NCI-H510A (cell line): Measurements from ENCODE around the gene KLK15.
"Not testable (repeated sequence)": the region's sequence is repeated elsewhere in the genome, so short reads cannot be mapped to it uniquely, and the experiment has no call there.

Experiments
- DNase-seq: peaks from one replicate; lab custom pipeline; 2025; lab: John Stamatoyannopoulos, UW

KLK15 gene

DNA sequence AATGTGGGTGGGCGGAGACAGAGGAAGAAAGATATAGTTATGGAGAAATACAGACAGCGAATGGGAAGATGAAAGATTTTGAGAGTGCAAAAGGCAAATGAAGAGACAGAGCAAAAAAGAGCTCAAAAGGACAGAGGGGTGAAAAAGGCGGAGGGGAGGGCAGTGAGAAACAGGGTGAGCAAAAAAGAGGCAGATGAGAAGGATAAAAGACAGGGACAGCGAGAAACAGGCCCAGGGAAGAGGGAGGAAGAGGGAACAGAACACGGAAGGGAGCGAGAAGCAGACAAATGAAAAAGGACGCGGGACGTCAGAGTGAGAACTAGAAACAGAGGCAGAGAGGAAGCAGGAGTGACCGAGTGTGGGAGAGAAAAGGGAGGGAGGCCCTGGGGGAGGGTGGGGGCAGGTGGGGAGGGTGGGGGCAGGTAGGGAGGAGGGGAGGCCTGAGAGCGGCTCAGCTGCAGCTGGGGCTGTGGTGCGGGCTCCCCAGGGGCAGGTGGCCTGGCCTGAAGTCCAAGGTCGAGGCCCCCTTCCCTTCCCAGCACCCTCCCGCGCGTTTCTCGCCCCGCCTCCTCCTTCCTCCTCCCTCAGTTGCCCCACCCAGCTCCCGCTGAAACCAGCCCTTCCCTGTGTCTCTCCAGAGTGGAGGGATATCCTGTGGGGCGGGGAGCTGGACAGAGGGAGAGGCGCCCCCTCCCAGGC lies 12.7 kb downstream of the KLK15 start:
- no peak for DNase-seq

DNA sequence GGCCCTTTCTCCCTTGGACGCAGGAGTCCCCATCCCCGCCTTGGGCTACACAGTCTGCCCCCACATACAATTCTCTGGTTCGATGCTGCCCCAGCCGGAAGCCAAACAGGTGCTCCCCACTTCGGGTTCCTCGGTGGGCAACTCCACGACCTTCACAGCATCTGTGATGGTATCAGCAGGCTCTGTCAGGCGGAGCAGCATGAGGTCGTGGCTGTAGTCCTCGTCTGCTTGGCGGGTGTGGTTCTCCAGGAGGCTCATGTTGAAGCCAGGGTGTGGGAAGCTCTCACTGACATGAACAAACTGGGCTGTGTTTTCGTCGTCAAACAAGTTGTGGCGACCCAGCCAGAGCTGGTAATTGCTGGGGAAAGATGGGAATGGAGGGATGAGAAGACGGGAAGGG lies 13.3 kb downstream of the KLK15 start:
- DNase-seq, result no peak

DNA sequence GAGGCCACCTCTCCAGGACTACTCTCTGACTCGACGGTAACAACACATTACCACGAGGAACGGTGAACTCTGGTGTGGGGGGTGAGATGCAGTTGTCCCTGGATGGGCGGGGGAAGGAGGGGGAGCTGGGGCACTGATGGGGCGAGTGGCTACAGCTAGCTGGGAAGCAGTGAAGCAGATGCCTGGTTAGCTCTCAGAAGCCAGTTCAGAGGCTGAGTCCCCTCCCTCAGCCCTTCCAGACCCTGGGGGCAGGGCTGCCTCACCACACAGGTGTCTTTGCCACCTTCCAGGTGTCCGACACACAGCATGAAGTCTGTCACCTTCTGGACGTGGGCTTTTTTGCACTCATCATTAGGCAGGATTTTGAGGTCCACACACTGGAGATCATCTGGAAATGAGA lies 13.7 kb downstream of the KLK15 start:
- DNase-seq, result no peak

DNA sequence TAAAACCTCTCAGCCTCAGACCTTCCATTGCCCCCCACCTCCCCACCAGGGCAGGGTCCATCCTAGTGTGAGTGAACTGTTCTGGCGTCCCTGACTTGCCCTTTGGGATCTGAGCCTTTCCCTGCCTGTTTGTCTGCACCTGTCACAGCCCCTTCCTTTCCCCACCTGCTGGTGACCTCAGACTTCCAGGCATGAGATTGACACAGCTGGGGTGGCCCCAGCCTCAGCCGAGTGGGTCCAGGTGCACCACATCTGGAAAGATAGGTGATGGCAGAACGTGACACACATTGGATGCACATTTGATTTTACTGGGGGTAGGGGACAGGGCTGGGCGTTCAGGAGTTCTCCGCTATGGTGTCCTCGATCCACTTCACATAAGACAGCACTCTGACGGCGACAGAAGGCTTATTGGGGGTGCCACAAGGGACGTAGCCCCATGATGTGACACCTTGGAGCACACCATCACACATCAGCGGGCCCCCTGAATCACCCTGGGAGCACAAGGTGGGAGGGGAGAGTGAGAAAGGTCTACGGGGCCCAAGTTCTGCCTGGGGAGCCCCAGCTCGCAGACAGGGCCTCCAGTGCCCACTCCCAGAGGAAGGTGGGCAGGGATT lies 14.4 kb downstream of the KLK15 start:
- DNase-seq, result no peak

DNA sequence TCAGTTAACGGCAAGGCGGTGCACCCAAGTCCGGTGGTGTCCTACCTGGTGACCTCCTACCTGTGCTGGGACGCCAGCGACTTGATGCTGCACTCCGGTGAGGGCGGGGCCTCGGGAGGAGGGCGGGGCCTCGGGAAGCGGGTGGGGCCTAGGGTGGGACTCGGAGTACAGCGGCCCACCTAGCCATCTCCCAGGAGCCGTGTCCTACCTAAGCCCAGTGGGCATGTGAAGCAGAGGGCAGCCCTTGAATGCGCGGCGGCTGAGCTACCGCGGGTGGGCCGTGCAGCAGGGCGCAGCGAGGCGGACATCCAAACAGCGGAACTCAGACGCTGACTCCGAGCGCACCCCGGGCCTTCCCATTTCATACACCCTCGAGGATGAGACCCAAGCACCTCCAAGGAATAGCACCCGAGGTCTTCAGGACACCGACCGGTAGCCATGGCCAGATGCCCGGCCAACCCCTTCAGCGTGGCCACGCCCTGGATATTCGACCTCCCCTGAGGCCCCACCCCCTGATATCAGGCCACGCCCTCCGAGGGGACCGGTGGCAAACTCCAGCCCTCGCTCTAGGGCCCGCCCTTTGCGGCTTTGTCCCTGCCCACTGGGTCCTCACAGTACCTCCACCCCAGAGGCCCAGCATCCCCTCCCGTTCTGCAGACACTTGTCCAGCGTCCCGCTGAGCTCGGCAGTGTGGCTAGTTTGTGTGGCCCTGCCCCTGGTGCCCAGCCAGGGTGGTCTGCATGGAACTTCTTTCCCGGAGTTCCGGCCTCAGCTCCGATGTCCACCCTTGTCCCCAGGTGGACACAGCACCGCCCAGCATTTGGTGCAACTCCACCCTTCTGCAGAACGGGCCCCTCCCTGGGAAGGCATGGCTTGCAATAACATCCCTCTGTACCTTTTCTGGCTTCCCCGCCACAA lies 15.2 kb downstream of the KLK15 start:
- no peak for DNase-seq

DNA sequence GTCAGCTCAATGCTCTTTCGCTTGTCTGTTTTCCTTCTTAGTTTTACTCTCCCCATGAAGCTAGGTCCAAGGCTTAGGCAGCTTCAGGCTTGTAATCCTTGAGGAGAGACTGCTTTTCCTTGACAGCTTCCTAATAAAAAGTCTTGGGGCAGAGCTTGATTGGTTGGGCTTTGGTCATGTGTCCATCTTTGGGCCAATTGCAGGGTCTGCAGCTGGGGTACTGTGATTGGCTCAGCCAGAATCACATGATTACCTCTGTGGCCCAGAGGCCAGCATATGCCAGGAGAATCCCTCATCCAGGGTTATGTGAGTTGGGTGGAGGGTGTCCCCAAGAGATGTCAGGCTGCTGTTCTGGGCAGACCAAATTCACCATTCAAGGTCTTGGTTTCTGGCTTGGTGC lies 17.9 kb downstream of the KLK15 start:
- no peak for DNase-seq

DNA sequence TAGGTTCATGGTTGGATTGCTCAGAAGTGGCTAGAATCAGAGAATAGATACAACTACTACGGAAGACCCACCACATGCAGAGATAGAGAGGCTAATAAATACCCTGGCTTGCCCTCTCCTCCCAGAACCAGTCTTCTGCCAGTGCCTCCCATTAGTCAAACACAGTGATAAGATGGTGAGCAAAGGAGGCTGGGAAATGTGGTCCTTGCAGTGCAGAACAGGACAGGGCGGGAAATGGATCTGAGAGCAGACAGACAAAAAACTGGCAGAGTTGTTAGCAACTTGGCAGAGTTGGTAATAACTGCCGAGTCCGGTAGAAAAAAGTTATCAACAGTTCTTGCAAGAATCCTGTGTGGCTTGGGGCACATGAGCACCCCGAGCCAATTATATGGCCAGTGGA lies 18.5 kb downstream of the KLK15 start:
- no peak for DNase-seq

DNA sequence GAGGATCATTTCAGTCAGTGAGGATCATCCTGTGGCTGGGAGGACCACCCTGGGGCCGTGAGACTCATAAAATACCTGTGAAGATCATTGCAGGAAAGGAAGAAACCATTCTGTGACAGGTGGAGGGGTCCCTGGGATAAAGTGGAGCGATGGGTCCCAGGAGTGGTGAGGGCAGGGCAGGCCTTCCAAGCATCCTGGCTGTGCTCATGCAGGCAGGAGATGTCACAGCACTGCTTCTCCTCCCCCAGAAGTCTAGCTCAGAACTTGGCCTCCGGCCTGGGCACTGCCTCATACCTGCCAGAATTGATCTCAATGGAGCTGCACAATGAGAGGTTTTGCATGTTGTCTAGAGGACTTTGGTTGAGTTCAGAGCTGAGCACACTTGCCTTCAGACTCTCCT lies 20.9 kb downstream of the KLK15 start:
- DNase-seq, result no peak

DNA sequence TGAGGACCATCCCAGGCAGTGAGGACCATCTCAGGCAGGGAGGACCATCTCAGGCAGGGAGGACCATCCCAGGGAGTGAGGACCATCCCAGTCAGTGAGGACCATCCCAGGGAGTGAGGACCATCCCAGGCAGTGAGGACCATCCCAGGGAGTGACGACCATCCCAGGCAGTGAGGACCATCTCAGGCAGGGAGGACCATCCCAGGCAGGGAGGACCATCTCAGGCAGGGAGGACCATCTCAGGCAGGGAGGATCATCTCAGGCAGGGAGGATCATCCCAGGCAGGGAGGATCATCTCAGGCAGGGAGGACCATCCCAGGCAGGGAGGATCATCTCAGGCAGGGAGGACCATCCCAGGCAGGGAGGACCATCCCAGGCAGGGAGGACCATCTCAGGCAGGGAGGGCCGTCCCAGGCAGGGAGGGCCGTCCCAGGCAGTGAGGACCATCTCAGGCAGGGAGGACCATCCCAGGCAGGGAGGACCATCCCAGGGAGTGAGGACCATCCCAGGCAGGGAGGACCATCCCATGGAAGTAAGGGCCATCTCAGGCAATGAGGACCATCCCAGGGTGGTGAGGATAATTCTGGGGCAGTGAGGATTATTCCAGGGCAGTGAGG lies 21.6 kb downstream of the KLK15 start:
- DNase-seq, result not testable (repeated sequence)

DNA sequence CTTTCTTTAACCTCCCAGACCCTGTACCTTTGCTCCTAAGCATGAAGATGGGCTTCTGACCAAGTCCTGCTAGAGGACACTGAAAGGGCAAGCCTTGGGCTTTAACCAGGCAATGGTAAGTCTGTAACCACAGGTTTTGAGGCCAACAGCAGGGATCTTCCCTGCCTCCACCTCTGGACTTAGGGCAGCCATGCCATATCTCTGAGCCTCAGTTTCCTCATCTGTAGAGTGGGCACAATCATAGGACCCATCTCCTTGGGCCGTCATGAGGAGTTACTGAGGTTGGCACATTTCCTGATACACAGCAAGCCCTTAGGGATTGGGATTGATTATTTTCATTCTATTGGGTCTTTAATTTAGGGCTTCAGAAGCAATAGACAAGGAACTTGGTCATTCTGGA lies 24.5 kb downstream of the KLK15 start:
- no peak for DNase-seq

DNA sequence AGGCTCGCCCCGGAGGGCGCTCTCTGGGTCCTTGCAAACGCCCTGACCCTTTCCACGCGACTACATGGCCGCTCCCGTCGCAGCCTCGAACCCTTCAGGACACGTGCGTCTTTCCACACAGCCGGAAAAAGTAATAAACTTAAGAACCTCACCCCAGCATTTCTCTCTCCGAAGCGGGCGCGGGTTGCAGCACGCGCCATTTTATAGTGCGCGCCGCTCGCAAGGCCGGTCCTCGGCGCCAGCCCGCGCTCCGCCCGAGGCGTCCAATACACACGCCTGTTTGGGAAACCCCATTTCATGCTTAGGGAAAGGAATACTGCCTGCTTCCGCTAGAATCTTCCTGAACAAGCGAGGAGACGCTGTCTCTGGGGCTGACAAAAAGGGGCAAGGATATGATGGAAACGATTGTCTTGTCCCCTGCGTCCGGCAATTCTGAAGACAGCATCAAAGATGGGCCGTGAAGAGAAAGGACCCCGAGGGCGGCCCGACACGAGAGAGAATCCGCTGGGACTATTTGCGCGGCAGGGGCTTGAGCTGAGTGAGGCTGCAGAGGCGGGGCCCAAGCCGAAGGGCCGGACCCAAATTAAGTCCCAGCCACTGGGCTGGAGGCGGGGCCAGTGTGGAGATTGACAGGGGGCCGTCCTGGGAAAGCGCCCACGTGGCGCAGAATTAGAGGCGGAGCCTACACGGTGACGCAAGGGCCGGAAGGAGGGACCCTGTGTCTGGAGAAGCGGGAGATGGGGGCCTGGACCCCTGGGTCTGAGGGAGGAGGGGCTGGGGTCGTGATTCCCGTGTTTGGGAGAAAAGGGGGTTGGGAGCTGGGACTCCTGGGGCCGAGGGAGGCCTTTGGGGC lies 28.7 kb downstream of the KLK15 start:
- peak; percentile 96 for DNase-seq

DNA sequence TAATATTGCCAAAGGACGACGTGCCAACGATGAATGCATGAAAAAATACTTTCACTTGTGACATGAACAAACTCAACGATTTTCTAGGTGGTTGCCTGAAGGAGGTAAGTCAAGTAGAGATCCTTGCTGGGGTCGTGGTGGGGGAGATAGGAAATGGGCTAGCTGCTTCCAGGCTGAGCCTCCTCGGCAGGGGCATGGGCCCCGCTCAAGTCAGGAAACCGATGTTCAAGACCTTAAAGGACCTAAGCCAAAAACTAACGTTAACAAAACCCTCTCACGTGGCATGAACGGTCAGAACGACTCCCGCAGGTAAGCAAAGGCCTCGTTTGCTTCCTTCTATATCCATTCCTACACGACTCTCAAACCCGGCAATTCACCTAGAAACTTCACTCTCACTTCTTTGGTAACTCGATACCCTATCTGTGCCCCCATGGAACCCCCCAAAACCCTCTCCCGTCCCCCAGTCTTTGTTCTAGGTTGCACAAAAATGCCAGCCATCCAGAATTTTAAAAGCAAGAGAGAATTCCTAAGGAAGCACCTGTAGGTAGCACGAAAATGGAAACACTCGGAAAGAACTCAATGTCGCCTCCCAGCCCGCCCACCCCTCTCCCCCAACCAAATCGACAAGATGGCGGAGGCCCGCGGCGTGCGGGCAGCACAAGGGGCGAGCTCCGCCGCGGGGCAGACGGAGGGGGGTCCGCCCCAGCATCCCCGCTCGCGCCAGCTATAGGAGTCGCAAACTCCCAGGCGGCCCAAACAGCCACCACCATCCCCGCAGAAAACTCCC lies 29.5 kb downstream of the KLK15 start:
- DNase-seq, result no peak

DNA sequence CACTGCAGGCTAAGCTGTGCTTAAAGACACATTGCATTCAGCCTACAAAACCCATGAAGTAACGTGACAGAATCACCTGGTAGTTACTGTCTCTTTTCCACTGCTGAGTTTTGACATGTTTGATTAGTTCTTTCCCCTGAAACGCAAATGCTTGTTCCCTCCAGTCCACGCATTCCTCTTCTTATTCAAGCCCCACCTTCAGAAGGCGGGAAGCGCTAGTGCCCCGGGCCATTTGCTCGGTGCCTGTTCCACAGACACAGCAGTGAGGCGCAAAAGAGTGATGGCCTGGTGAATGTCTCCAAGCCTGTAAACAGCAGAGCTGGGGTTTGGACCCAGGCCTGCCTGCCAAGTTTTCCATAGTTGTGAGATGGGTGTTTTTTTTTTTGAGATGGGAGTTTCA lies 32.3 kb downstream of the KLK15 start:
- no peak for DNase-seq

DNA sequence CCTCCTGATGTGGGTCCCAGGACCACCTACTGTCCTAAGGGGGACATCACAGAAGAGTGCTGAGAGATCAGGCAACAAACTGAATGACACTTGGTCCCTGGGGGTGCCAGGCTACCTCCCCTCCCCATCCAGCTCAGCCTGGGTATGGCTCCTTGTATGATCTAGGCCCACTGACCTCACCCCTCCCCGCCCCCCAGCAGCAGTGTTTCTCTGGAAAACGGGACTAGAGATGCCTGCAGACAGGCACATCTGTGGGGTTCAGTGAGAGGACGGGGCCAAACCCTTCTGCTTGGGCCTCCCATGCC lies 33.9 kb downstream of the KLK15 start:
- no peak for DNase-seq

DNA sequence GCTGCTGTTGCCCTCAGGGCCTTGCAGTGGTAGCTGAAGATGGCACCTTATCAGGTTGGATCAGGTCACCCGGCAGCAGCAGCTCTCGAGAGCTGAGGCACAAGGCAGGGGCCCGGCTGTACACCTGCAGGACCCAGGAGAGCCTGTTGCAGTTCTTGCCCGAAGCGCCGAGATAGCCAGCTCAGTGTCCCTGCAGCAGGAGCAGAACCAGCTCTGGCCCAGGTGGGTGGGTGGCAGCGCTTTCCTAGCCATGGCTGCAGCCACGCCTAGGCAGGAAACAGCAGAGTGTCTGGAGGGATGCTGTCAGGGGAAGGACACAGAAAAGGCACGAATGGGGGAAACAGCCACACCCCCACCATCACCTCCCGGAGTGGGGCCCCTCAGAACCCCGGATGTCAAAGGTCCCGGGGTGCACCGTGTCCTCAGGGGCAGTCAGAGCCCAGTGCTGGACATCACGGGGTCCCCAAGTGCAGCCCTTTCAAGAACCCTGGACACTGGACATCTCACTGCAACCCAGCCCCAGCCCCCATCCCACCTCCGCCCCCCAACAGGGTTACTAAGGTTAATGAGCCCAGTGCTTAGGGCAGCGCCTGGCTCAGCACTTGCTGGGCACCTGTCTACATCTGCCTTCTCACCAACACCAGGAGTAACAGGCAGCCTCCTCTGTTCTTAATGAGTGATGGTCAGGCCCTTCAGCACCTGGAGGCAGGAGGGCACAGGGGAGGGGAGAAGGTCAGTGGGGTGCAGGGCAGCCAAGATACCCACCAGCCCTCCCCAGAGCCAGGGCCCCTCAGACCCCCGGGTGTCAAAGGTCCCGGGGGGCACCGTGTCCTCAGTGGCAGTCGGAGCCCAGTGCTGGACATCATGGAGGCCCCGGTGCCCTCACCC lies 34.5 kb downstream of the KLK15 start:
- no peak for DNase-seq

DNA sequence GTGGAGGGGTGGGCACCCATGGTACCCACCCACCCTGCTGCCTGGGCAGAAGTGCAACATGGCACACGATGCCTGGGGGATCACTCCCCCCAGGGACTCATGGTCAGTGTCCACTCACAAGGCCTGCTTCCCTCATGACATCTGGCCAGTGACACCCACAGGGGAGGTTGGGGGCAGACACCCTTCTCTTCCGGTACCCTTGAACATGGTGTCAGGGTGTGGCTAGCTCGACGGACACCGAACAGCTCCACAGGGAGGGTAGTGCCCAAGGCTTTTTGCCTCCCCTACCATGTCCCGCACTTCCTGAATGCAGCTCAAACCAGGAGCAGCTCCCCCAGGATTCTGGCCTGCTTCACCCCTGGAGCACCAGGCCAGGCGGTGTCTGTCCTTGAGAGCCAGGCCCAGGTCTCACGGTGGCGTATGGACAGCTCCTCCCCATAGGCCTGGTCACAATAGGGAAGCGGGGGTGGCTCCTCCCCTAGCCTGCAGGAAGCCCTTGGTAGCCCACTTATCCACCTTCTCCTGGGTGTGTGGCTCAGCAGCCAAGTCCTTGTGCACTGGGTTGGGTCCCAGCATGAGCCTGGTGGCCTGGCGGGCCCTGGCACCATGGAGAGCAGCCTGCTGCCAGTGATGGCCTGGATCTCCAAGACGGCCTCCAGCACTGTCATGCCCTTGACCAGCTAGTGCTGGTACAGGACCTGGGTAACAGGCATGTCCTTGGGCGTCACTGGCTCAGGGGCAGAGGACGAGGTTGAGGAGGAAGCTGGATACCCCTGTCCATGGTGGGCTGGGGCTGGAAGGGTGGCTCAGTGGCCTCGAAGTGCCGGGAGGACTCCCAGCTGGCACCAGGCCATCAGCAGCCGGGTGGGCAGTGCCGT lies 35.4 kb downstream of the KLK15 start:
- DNase-seq, result no peak

DNA sequence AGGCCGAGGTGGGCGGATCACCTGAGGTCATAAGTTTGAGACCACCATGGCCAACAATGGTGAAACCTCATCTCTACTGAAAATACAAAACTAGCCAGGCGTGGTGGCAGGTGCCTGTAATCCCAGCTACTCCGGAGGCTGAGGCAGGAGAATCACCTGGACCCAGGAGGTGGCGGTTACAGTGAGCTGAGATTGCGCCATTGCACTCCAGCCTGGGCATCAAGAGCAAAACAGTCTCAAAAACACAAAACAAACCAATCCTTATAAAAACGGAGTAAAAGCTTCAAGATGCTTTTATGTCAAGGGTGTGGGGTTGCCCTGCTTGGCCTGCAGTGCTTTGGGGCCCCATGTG lies 36.0 kb downstream of the KLK15 start:
- DNase-seq, result no peak

DNA sequence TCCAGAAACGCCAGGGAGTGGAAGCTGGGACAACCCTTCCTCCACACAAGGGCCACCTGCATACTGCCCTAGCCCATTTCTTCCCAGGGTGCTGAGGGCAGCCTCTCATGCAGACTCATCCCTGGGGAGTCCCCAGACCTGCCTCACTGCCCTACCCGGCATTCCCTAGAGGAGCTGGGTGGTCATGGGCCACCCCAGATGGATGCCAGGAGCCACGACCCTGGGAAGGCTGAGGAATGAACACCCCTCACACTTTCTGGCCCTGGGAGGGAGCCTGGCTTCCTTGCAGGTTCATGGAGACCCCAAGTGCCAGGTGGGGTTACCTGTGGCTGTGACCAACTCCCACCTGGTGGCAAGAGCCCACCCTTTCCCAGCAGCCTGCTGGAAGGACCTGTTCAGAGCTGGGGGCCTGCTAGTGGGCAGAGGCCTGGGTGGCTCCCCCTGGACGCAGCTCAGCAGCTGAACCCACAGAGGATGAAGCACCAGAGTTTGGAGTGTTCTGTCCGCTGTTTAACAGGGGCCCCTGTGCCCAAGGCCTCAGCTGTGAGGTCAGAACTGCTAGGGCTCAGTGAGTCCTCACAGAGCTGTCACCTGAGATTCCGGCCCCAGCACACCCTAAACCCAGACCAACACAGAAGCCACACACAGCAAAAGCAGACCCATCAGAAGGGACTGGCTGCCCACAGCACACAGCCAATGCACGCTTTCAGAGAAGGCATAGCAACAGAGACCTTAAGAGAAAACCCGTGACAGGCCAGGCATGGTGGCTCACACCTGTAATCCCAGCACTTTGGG lies 36.5 kb downstream of the KLK15 start:
- no peak for DNase-seq
